Embryonic facial prominence (tissue), 1 donor: ENCODE measurements around the gene NAGLU.

Experiments
- DNase-seq: peaks from one replicate; pipeline ENCODE4 v3.0.0-alpha.2; 2016; ENCODE audit errors: extremely low spot score

Gene NAGLU

GRCh38 chr17:42536048-42536371 lies at the start of gene NAGLU:
Gene NAGLU, plus strand, starts transcription at chr17:42536241. Its CDS starts 32 bp downstream, at chr17:42536273.
- peak; percentile 40 for DNase-seq

GRCh38 chr17:42488032-42488431 lies 48.0 kb upstream of the NAGLU start:
- no peak for DNase-seq

GRCh38 chr17:42493319-42493718 lies 42.7 kb upstream of the NAGLU start:
- no peak for DNase-seq

- DNase-seq: no peak
These were observed 41.4 kb upstream of the NAGLU start for GRCh38 chr17:42494673-42495072.

GRCh38 chr17:42498828-42499227 lies 37.2 kb upstream of the NAGLU start:
- no peak for DNase-seq

- no peak for DNase-seq
These were observed 34.0 kb upstream of the NAGLU start for GRCh38 chr17:42502091-42502490.

GRCh38 chr17:42502926-42503325 lies 33.1 kb upstream of the NAGLU start:
- no peak for DNase-seq

GRCh38 chr17:42507671-42508070 lies 28.4 kb upstream of the NAGLU start:
- no peak for DNase-seq

GRCh38 chr17:42508426-42509165 lies 27.4 kb upstream of the NAGLU start:
- DNase-seq: no peak

GRCh38 chr17:42509409-42509808 lies 26.6 kb upstream of the NAGLU start:
- DNase-seq: no peak

- no peak for DNase-seq
These were observed 26.2 kb upstream of the NAGLU start for GRCh38 chr17:42509841-42510240.

- DNase-seq: no peak
These were observed 23.8 kb upstream of the NAGLU start for GRCh38 chr17:42512246-42512645.

- DNase-seq: no peak
These were observed 23.2 kb upstream of the NAGLU start for GRCh38 chr17:42512733-42513251.

- no peak for DNase-seq
These were observed 22.4 kb upstream of the NAGLU start for GRCh38 chr17:42513686-42514085.

GRCh38 chr17:42514279-42514678 lies 21.8 kb upstream of the NAGLU start:
- DNase-seq: no peak

- no peak for DNase-seq
These were observed 21.2 kb upstream of the NAGLU start for GRCh38 chr17:42514867-42515266.

GRCh38 chr17:42517516-42517915 lies 18.5 kb upstream of the NAGLU start:
- no peak for DNase-seq

GRCh38 chr17:42518046-42518754 lies 17.8 kb upstream of the NAGLU start:
- DNase-seq: no peak

- no peak for DNase-seq
These were observed 17.1 kb upstream of the NAGLU start for GRCh38 chr17:42518755-42519545.

- peak; percentile 63 for DNase-seq
These were observed 16.2 kb upstream of the NAGLU start for GRCh38 chr17:42519546-42520491.

GRCh38 chr17:42520540-42520951 lies 15.5 kb upstream of the NAGLU start:
- no peak for DNase-seq
